LHCN-M2 (cell line): ENCODE results near the gene GDA. TPM values are rescaled to one million over a fixed set of nuclear protein-coding genes. Genes with fewer than 3 reads are reported as not detected.

ENCODE experiments used
- DNase-seq: peaks from one replicate; pipeline ENCODE4 v3.0.0-alpha.2; 2012; ENCODE audit warnings: low read depth
- total RNA-seq: library from RNA; depleted of rRNA; stranded (reverse); fragments of >200 nt; gene quantifications from 2 replicates; pipeline ENCODE4 v1.2.3, GENCODE V29; 2014

GDA gene
- total RNA-seq, 1 experiment from 2014 or later, result not detected

- DNase-seq, result no peak
These were observed 887 bp downstream of the GDA start for GRCh38 chr9:72150127-72150526.

GRCh38 chr9:72150661-72151060, 1.4 kb downstream of the GDA start:
- DNase-seq, result no peak

GRCh38 chr9:72151104-72151503, 1.9 kb downstream of the GDA start:
- no peak for DNase-seq

GRCh38 chr9:72154468-72155285, 5.4 kb downstream of the GDA start:
- DNase-seq, result no peak

- no peak for DNase-seq
These were observed 6.1 kb downstream of the GDA start for GRCh38 chr9:72155301-72155700.

- DNase-seq, result no peak
These were observed 7.3 kb downstream of the GDA start for GRCh38 chr9:72156586-72156985.

- DNase-seq, result no peak
These were observed 9.4 kb downstream of the GDA start for GRCh38 chr9:72158680-72159079.

GRCh38 chr9:72160446-72161123, 11.3 kb downstream of the GDA start:
- no peak for DNase-seq

GRCh38 chr9:72165326-72165725, 16.1 kb downstream of the GDA start:
- DNase-seq, result no peak

- DNase-seq, result no peak
These were observed 16.7 kb downstream of the GDA start for GRCh38 chr9:72165821-72166547.

GRCh38 chr9:72168075-72168474, 18.8 kb downstream of the GDA start:
- DNase-seq, result no peak

- DNase-seq, result no peak
These were observed 19.9 kb downstream of the GDA start for GRCh38 chr9:72169178-72169577.

- DNase-seq, result no peak
These were observed 23.8 kb downstream of the GDA start for GRCh38 chr9:72173080-72173479.

GRCh38 chr9:72185561-72185960, 36.3 kb downstream of the GDA start:
- DNase-seq, result peak; percentile 5

GRCh38 chr9:72187121-72187695, 38.0 kb downstream of the GDA start:
- DNase-seq, result no peak

- DNase-seq, result no peak
These were observed 39.0 kb downstream of the GDA start for GRCh38 chr9:72188232-72188631.

GRCh38 chr9:72193478-72193881, 44.2 kb downstream of the GDA start:
- DNase-seq, result no peak

- DNase-seq, result no peak
These were observed 50.0 kb downstream of the GDA start for GRCh38 chr9:72199238-72199637.

GRCh38 chr9:72200452-72200851, 51.2 kb downstream of the GDA start:
- no peak for DNase-seq

GRCh38 chr9:72202009-72202408, 52.8 kb downstream of the GDA start:
- DNase-seq, result no peak

GRCh38 chr9:72203205-72203803, 54.1 kb downstream of the GDA start:
- peak; percentile 26 for DNase-seq

GRCh38 chr9:72204062-72204461, 54.8 kb downstream of the GDA start:
- DNase-seq, result no peak
